Activated T-cell treated with anti-CD3 and anti-CD28 coated beads for 48 hours (primary cell): ENCODE measurements around the gene CSPG4.
"Not testable (repeated sequence)": the region's sequence is repeated elsewhere in the genome, so short reads cannot be mapped to it uniquely, and the experiment has no call there.

Experiments
- DNase-seq: peaks from one replicate; pipeline ENCODE4 v3.0.0-alpha.2; 2020; ENCODE audit warnings: low read depth

CSPG4 gene

GRCh38 chr15:75725006-75725718 is 12.5 kb upstream of the CSPG4 start:
- no peak for DNase-seq

GRCh38 chr15:75723847-75724660 is 11.4 kb upstream of the CSPG4 start:
- DNase-seq = peak; percentile 30

- DNase-seq = no peak
Observed at GRCh38 chr15:75723171-75723846, 10.7 kb upstream of the CSPG4 start.

- no peak for DNase-seq
Observed at GRCh38 chr15:75721923-75722870, 9.5 kb upstream of the CSPG4 start.

- DNase-seq = no peak
Observed at GRCh38 chr15:75721480-75721922, 8.9 kb upstream of the CSPG4 start.

- DNase-seq = peak; percentile 62
Observed at GRCh38 chr15:75720787-75721479, 8.3 kb upstream of the CSPG4 start.

- no peak for DNase-seq
Observed at GRCh38 chr15:75720297-75720696, 7.6 kb upstream of the CSPG4 start.

- DNase-seq = no peak
Observed at GRCh38 chr15:75718328-75718727, 5.7 kb upstream of the CSPG4 start.

GRCh38 chr15:75717001-75717400 is 4.4 kb upstream of the CSPG4 start:
- DNase-seq = not testable (repeated sequence)

GRCh38 chr15:75716249-75716950 is 3.8 kb upstream of the CSPG4 start:
- DNase-seq = not testable (repeated sequence)

- DNase-seq = not testable (repeated sequence)
Observed at GRCh38 chr15:75715312-75715832, 2.7 kb upstream of the CSPG4 start.

- DNase-seq = no peak
Observed at GRCh38 chr15:75714195-75714594, 1.5 kb upstream of the CSPG4 start.

GRCh38 chr15:75713338-75713895 is 769 bp upstream of the CSPG4 start:
- DNase-seq = no peak

GRCh38 chr15:75711495-75711894 is 1.2 kb downstream of the CSPG4 start:
- not testable (repeated sequence) for DNase-seq

GRCh38 chr15:75710874-75711273 is 1.8 kb downstream of the CSPG4 start:
- DNase-seq = not testable (repeated sequence)

- not testable (repeated sequence) for DNase-seq
Observed at GRCh38 chr15:75709458-75709857, 3.2 kb downstream of the CSPG4 start.

- no peak for DNase-seq
Observed at GRCh38 chr15:75706682-75706954, 6.0 kb downstream of the CSPG4 start.

- no peak for DNase-seq
Observed at GRCh38 chr15:75705854-75706681, 6.6 kb downstream of the CSPG4 start.

- DNase-seq = not testable (repeated sequence)
Observed at GRCh38 chr15:75705375-75705774, 7.3 kb downstream of the CSPG4 start.
